GM19193 (cell line): ENCODE data around the gene MARCHF10.

Experiments used
- POLR2A ChIP-seq: IDR thresholded peaks from 4 replicates; pipeline ENCODE4 v1.6.1; 2011; ENCODE audit not compliant: insufficient read depth, insufficient read length; ENCODE audit errors: extremely low read depth

Gene MARCHF10

GRCh38 chr17:62775876-62776275, 32.2 kb downstream of the MARCHF10 start:
- TF ChIP-seq POLR2A: no peak

- no peak for TF ChIP-seq POLR2A
These were observed 33.8 kb downstream of the MARCHF10 start for GRCh38 chr17:62774338-62774737.

DNA sequence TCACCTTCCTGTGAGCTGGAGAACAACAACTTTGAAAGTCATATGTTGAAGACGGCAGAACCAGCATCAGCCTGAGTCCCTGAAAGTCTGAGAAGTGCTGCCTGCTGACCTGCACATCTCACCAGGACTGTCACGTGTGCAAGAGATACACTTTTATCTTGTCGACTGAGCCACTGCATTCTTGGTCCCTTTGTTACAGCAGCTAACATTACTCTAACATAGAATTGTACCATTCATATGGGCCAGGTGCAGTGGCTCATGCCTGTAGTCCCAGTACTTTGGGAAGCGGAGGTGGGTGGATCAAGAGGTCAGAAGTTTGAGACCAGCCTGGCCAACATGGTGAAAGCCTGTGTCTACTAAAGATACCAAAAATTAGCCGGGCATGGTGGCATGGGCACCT, 40.1 kb downstream of the MARCHF10 start:
- no peak for TF ChIP-seq POLR2A

DNA sequence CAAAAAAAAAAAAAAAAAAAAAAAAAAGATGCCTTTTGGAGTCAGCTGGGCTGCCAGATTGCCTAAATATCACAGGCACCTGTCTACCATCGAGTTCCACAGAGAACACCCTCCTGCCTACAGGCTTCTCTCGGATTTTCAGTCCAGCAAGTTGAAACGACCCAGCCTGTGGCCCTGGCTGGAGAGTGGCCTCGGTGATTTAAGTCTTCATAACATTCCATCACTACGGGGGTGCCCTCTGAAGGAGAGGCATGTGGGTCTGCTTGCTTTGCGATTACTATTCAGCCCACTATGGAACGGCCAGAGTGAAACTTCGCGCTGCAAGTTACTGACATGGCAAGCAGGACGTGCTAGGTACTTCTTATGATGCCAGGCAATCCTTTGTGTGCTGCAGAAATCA, 42.8 kb downstream of the MARCHF10 start:
- TF ChIP-seq POLR2A: no peak

GRCh38 chr17:62763891-62764600, 44.1 kb downstream of the MARCHF10 start:
- TF ChIP-seq POLR2A: no peak

DNA sequence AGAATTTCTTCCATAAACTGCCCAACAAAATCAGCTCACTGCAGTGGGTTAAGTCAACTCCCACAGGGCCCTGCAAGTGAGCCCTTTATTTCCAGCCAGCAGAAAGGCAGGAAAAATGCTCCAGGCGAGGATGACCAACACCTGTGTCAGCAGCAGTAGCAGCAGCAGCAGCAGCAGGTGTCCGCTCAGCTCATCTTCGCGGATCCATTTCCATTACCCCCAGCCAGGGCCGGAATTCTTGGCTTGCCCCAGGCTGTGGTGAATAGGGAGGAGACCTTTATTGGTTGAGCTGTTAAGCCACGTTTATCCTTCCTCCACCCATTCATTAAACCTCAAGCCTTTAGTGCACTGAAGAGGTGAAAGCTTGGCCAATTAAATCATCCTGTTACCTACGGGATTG, 46.2 kb downstream of the MARCHF10 start:
- no peak for TF ChIP-seq POLR2A

- TF ChIP-seq POLR2A: no peak
These were observed 47.2 kb downstream of the MARCHF10 start for GRCh38 chr17:62760945-62761267.

- TF ChIP-seq POLR2A: no peak
These were observed 47.8 kb downstream of the MARCHF10 start for GRCh38 chr17:62760059-62760944.

GRCh38 chr17:62757500-62757951, 50.6 kb downstream of the MARCHF10 start:
- no peak for TF ChIP-seq POLR2A

- TF ChIP-seq POLR2A: no peak
These were observed 51.9 kb downstream of the MARCHF10 start for GRCh38 chr17:62756198-62756597.

- no peak for TF ChIP-seq POLR2A
These were observed 52.8 kb downstream of the MARCHF10 start for GRCh38 chr17:62755141-62755851.

DNA sequence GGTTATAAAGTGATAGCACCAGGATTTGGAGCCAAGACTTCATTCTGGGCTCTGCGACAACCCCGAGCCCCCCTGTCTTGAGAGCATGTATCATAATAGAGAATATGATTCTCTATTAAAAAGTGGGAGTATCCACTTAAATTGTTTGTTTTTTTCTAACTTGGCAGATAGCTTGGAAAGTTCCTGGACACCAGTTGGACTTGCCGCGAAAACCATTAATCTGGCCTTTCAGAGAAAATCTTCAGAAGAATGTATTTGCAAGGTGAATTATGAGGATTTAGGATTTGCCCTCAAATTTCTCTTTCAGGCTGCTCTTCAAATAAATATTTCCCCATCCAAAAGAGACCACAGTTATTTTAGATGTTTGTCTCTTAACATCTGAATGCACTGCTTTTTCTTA, 53.5 kb downstream of the MARCHF10 start:
- TF ChIP-seq POLR2A: no peak

GRCh38 chr17:62753562-62753961, 54.6 kb downstream of the MARCHF10 start:
- no peak for TF ChIP-seq POLR2A

DNA sequence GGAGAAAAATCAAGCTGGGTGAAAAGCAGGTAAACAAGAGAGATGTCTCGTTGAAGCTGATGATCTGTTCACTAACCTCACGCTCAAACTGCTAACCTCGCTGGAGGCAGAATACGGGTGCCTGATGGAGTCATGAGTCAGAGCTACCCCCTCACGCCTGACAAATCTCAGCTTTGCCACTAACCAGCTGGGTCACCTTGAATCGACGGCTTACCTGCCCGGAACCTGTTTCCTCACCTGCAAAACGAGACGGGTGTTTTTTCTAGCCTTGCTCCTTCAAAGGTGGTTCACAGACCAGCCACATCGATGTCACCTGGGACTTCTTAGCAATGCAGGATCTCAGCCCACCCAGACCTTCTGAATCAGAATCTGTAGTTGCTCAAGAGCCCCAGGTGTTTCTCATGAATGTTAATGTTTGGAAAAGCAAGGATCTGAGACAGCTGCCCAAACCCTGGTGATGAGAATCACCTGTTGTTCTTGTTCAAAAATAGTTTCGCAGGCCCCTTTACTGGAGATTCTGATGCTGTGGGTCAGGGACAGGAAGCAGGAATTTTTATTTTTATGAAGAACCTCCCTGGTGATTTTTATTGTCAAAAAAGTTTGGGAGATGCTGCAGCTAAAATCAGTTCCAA, 56.9 kb downstream of the MARCHF10 start:
- TF ChIP-seq POLR2A: no peak

DNA sequence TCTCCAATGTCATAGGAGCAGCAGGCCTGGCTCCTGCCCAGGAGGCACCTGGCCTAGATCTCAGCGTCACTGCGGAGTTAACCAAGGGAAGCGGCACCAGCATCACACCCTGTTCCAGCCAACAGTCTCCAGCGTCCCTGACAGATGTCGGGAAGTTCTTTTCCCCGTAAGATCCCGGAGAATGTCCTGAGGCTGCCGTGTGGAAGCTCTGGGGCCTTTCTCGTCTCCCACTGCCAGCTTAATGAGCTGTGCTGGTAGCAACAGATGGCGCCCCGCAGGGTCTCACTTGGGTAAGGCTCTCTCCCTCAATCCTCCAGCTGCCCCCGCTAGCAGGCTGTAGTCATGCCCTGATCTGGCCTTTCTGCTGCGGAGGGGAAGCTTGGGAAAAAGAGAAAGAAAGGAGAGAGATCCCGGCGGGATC, 57.5 kb downstream of the MARCHF10 start:
- no peak for TF ChIP-seq POLR2A
